Stimulated activated CD8-positive, alpha-beta memory T cell treated with anti-CD3 and anti-CD28 coated beads, Interleukin-4, amount 100 ng/mL, for 48 hours (primary cell): ENCODE data around the gene EHD3.
A peak's percentile ranks its signal among the peaks of the same experiment; 100 is the strongest.

Experiments
- DNase-seq: peaks from one replicate; pipeline ENCODE4 v3.0.0-alpha.2; 2020

EHD3 gene

GRCh38 chr2:31296641-31297287, 62.8 kb downstream of the EHD3 start:
- no peak for DNase-seq

- no peak for DNase-seq
Measured at GRCh38 chr2:31297751-31298150, 63.8 kb downstream of the EHD3 start.

GRCh38 chr2:31299547-31299946, 65.6 kb downstream of the EHD3 start:
- DNase-seq, result no peak

- no peak for DNase-seq
Measured at GRCh38 chr2:31300309-31300708, 66.4 kb downstream of the EHD3 start.

GRCh38 chr2:31302940-31303563, 69.1 kb downstream of the EHD3 start:
- DNase-seq, result no peak

- no peak for DNase-seq
Measured at GRCh38 chr2:31304816-31305215, 70.9 kb downstream of the EHD3 start.

- DNase-seq, result no peak
Measured at GRCh38 chr2:31312898-31313297, 78.9 kb downstream of the EHD3 start.

- no peak for DNase-seq
Measured at GRCh38 chr2:31314761-31315160, 80.8 kb downstream of the EHD3 start.

- no peak for DNase-seq
Measured at GRCh38 chr2:31317396-31317795, 83.4 kb downstream of the EHD3 start.

- DNase-seq, result peak; percentile 60
Measured at GRCh38 chr2:31318361-31319336, 84.7 kb downstream of the EHD3 start.
